Suprapubic skin (tissue), 4 donors: Measurements from ENCODE around the gene SCAPER.

Source experiments
- EP300 ChIP-seq: sonication (generic); formaldehyde crosslinking; IDR thresholded peaks from one replicate; pipeline ENCODE4 v1.6.1; 2017; ENCODE audit warnings: antibody characterized with exemption
- POLR2A ChIP-seq, 2 donors: fragments of 450-650 bp; IDR thresholded peaks; one replicate each; pipeline ENCODE4 v1.6.1; 2017; ENCODE audit warnings: antibody characterized with exemption in 2 of 2, mild to moderate bottlenecking in 2 of 2, moderate library complexity in 2 of 2
- POLR2AphosphoS5 ChIP-seq, 3 donors: sonication (generic); formaldehyde crosslinking; IDR thresholded peaks; one replicate each; pipeline ENCODE4 v1.6.1; 2017; ENCODE audit warnings: antibody characterized with exemption in 3 of 3
- TF ChIP-seq, protein P1 (sequence below), 2 donors: fragments of 200-600 bp in 1 of 2; fragments of 450-650 bp in 1 of 2; sonication (generic) in 1 of 2; IDR thresholded peaks; one replicate each; pipeline ENCODE4 v1.5.1; 2016 to 2019; ENCODE audit warnings: antibody characterized with exemption in 2 of 2, mild to moderate bottlenecking in 1 of 2, moderate library complexity in 1 of 2

DNA sequence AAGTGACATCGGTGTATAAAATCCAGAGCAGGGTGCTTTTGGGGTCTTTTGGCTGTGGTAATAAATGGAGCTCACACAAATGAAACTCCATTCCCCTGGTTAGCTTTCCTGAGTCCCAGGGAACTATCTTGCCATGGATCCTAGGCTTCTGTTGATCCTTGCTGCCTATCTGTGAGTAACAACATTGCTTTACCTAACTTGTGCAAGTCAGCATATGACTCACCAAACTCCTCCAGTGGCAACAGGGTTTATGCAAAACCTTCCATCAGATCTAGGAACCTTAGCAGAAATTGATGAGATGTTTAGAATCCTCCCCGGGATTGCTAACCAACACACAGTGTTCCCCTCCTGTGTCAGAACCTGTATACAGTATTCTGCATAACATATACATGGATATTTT is 105.4 kb downstream of the SCAPER start:
- TF ChIP-seq, protein P1, sequence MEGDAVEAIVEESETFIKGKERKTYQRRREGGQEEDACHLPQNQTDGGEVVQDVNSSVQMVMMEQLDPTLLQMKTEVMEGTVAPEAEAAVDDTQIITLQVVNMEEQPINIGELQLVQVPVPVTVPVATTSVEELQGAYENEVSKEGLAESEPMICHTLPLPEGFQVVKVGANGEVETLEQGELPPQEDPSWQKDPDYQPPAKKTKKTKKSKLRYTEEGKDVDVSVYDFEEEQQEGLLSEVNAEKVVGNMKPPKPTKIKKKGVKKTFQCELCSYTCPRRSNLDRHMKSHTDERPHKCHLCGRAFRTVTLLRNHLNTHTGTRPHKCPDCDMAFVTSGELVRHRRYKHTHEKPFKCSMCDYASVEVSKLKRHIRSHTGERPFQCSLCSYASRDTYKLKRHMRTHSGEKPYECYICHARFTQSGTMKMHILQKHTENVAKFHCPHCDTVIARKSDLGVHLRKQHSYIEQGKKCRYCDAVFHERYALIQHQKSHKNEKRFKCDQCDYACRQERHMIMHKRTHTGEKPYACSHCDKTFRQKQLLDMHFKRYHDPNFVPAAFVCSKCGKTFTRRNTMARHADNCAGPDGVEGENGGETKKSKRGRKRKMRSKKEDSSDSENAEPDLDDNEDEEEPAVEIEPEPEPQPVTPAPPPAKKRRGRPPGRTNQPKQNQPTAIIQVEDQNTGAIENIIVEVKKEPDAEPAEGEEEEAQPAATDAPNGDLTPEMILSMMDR (IDR thresholded peaks at IDR 0.05): no peak
- TF ChIP-seq POLR2A (IDR thresholded peaks at IDR 0.05) (no peak), POLR2AphosphoS5 (IDR thresholded peaks at IDR 0.05) (no peak), EP300 (no peak)
